K562 (cell line): ENCODE data around the gene UQCR11. TPM values are rescaled to one million over a fixed set of nuclear protein-coding genes. Genes with fewer than 3 reads are reported as not detected.

Experiments used
- ATAC-seq: fragments of 200-7000 bp; cut with Tn5 transposase; 3 replicates; pipeline ENCODE4 v1.9.1; 2020; ENCODE audit warnings: moderate library complexity
- BruUV-seq: library from RNA; stranded (reverse); fragments of 400-500 nt; replicated peaks from 2 replicates; lab custom pipeline; 2021; lab: Mats Ljungman, UMichigan
- CTCF ChIA-PET: fragments of 300-600 bp; formaldehyde crosslinking; extraction: SDS; loops from one replicate; lab custom pipeline; 2021; ENCODE audit warnings: low intra/inter-chr PET ratio; lab: Yijun Ruan, JAX
- POLR2A ChIA-PET: fragments of 300-600, 350-650 bp; sonication (Branson Sonifier 250); formaldehyde crosslinking; extraction: SDS; loops from one replicate; lab custom pipeline; 2021; ENCODE audit warnings: antibody characterized with exemption, inconsistent platforms; lab: Yijun Ruan, JAX
- DNase-seq, 4 experiments: peaks; one replicate each; pipeline versions ENCODE4 v3.0.0 to v3.0.0-alpha.2; 2011 to 2018; ENCODE audit warnings: low spot score in 3 of 4, mixed read lengths in 3 of 4; ENCODE audit errors: extremely low read depth in 1 of 4
- FAIRE-seq: peaks from 2 replicates; lab custom pipeline; 2011; peaks lifted over from hg19 to GRCh38; lab: Jason Lieb, UNC
- H2AFZ ChIP-seq: 2 replicates; pipeline ENCODE4 v1.6.0; 2011; ENCODE audit warnings: low read depth, low read length, control low read depth, inconsistent platforms
- H3K27ac ChIP-seq: fragments of 200-600 bp; 3 replicates; pipeline ENCODE4 v1.8.0; 2011; ENCODE audit warnings: low read depth, mild to moderate bottlenecking, control low read depth, inconsistent platforms, low read length, moderate library complexity, mixed read lengths; ENCODE audit errors: extremely low read depth
- H3K27me3 ChIP-seq, 2 experiments: fragments of 300-600 bp in 1 of 2; 2 replicates in 1 of 2; 3 replicates in 1 of 2; pipeline versions ENCODE4 v1.6.0 to v1.8.0; 2011; ENCODE audit warnings: inconsistent platforms in 2 of 2, low read length in 2 of 2, mild to moderate bottlenecking in 1 of 2, mixed read lengths in 1 of 2, moderate library complexity in 1 of 2; ENCODE audit not compliant: control insufficient read depth in 2 of 2, insufficient read depth in 2 of 2
- H3K36me3 ChIP-seq: fragments of 300-600 bp; 3 replicates; pipeline ENCODE4 v1.8.0; 2011; ENCODE audit warnings: mild to moderate bottlenecking, low read length, inconsistent platforms; ENCODE audit not compliant: control insufficient read depth, insufficient read depth
- H3K4me1 ChIP-seq, 2 experiments: fragments of 200-600 bp in 1 of 2; replicated peaks in 1 of 2; 2 replicates in 1 of 2; 3 replicates in 1 of 2; pipeline versions ENCODE4 v1.5.1 to v1.8.0; 2011; ENCODE audit warnings: inconsistent platforms in 2 of 2, low read length in 2 of 2, mild to moderate bottlenecking in 1 of 2, mixed read lengths in 1 of 2, moderate library complexity in 1 of 2; ENCODE audit not compliant: control insufficient read depth in 2 of 2, insufficient read depth in 2 of 2
- H3K4me2 ChIP-seq: 2 replicates; pipeline ENCODE4 v1.6.1; 2011; ENCODE audit warnings: low read length, control low read depth, inconsistent platforms, mixed read lengths; ENCODE audit not compliant: insufficient read depth
- H3K4me3 ChIP-seq: fragments of 200-600 bp; sonication (generic), shearing (Covaris generic); 2 replicates; pipeline ENCODE4 v1.5.1; 2016; ENCODE audit warnings: control low read depth, inconsistent platforms
- H3K79me2 ChIP-seq: fragments of 200-600 bp; 3 replicates; pipeline ENCODE4 v1.8.0; 2011; ENCODE audit warnings: low read length, inconsistent platforms; ENCODE audit not compliant: control insufficient read depth, insufficient read depth
- H3K9ac ChIP-seq, 2 experiments: 2 replicates each; pipeline versions ENCODE4 v1.6.0 to v1.6.1; 2011; ENCODE audit warnings: low read depth in 2 of 2, low read length in 2 of 2, control low read depth in 1 of 2, inconsistent platforms in 1 of 2, mild to moderate bottlenecking in 1 of 2, mixed read lengths in 1 of 2; ENCODE audit not compliant: insufficient read depth in 1 of 2
- H3K9me1 ChIP-seq: one replicate; pipeline ENCODE4 v1.6.0; 2011; ENCODE audit warnings: inconsistent platforms, mild to moderate bottlenecking, low read length, moderate library complexity; ENCODE audit not compliant: control insufficient read depth, insufficient read depth
- H3K9me3 ChIP-seq: replicated peaks from 2 replicates; pipeline ENCODE4 v1.5.1; 2011; ENCODE audit warnings: low read depth, low read length, inconsistent platforms; ENCODE audit not compliant: control insufficient read depth, insufficient read depth
- H4K20me1 ChIP-seq: replicated peaks from 2 replicates; pipeline ENCODE4 v1.6.1; 2011; ENCODE audit warnings: low read length, inconsistent platforms, mixed read lengths; ENCODE audit not compliant: control insufficient read depth, insufficient read depth
- ETV1 ChIP-seq: fragments of 450-650 bp; conservative IDR thresholded peaks from 2 replicates; pipeline ENCODE4 v1.6.1; 2016; ENCODE audit warnings: missing genetic modification characterization, control low read depth, low read depth, missing compliant biosample characterization
- HDAC1 ChIP-seq, 2 experiments: fragments of 450-650 bp; IDR thresholded peaks; 2 replicates each; pipeline ENCODE4 v1.6.1; 2016 to 2017; ENCODE audit warnings: inconsistent platforms in 1 of 2, mild to moderate bottlenecking in 1 of 2, moderate library complexity in 1 of 2
- JUNB ChIP-seq: fragments of 450-650 bp; formaldehyde crosslinking; conservative IDR thresholded peaks from 2 replicates; pipeline ENCODE4 v1.4.0; 2020; ENCODE audit warnings: mild to moderate bottlenecking
- POLR2G ChIP-seq: fragments of 200-400 bp; formaldehyde crosslinking; IDR thresholded peaks from 2 replicates; pipeline ENCODE4 v1.6.1; 2017; ENCODE audit warnings: low read depth, mild to moderate bottlenecking, antibody characterized with exemption, low read length, moderate library complexity
- PTRF ChIP-seq: fragments of 450-650 bp; IDR thresholded peaks from 2 replicates; pipeline ENCODE4 v1.6.1; 2016; ENCODE audit warnings: mild to moderate bottlenecking, missing genetic modification characterization, missing compliant biosample characterization
- RBFOX2 ChIP-seq: fragments of 200-400 bp; formaldehyde crosslinking; IDR thresholded peaks from 2 replicates; pipeline ENCODE4 v1.6.1; 2017; ENCODE audit warnings: low read depth, mild to moderate bottlenecking, low read length, moderate library complexity
- ZNF121 ChIP-seq: sonication (generic); formaldehyde crosslinking; conservative IDR thresholded peaks from 2 replicates; pipeline ENCODE4 v1.8.0; 2022; ENCODE audit warnings: missing genetic modification reagents
- WGBS: fragments of 100-300 bp; shearing (Covaris generic); methylation state at CpG from one replicate; pipeline ENCODE4 v1.1.6; 2016; ENCODE audit warnings: low coverage, mixed read lengths; ENCODE audit not compliant: insufficient coverage; ENCODE audit errors: missing lambda C conversion rate; 5-methylcytosine and 5-hydroxymethylcytosine counted together
- in situ Hi-C: fragments of 300-500 bp; cut with MboI; formaldehyde crosslinking; loops from 4 replicates; pipeline ENCODE4 v1.15.0; 2018; ENCODE audit warnings: inconsistent platforms, mixed read lengths
- intact Hi-C: fragments of 100-400 bp; cut with micrococcal nuclease; formaldehyde crosslinking; loops from 2 replicates; pipeline ENCODE4 v1.14.2; 2022
- polyA plus RNA-seq, 8 experiments: library from polyadenylated mRNA; depleted of rRNA in 4 of 8; stranded (reverse) in 5 of 8; unstranded in 3 of 8; fragments of >200 nt; fragmentation: Nextera tagmentation in 2 of 8; fragmentation: Illumina TruSeq in 1 of 8; extraction: Ambion mirVana in 2 of 8; extraction: Trizol in 1 of 8; gene quantifications; 2 replicates each; pipeline versions ENCODE4 v1.2.1 to v1.2.3, GENCODE V29; 2011 to 2014; ENCODE audit warnings: inconsistent platforms in 1 of 8, missing spikeins in 1 of 8
- total RNA-seq, 7 experiments: library from RNA; depleted of rRNA in 6 of 7; stranded (reverse); fragments of >200 nt in 6 of 7; fragmentation: Illumina TruSeq in 2 of 7; extraction: Trizol in 2 of 7; gene quantifications; 2 replicates each; pipeline versions ENCODE4 v1.2.1 to v1.2.3, GENCODE V29; 2011 to 2021; ENCODE audit warnings: low replicate concordance in 1 of 7

The UQCR11 gene
- total and polyA plus RNA-seq, 9 of the 15 experiments (the other 6 are each of a cell fraction or from before 2014, with no cell fraction given), result 57.6 to 394 (median 259) TPM

GRCh38 chr19:1579222-1579621 is 26.0 kb downstream of the UQCR11 start:
- DNase-seq (peak in 1 of 4 experiments; percentile 6), FAIRE-seq (no peak), ATAC-seq (no peak)
- Histone ChIP-seq H3K36me3 (peaks cover 76% of the 10 kb centered on the region; the same call in 2 of the 3 replicates), H3K4me2 (no peak overlapping the region), H3K4me3 (no peak overlapping the region), H4K20me1 (no peaks in the 10 kb centered on the region; the same call in 1 of the 2 replicates), H3K4me1 (peaks cover 2 to 45% of the 10 kb centered on the region in 2 experiments; a peak in 2 of 5 replicates), H3K9ac (no peak overlapping the region), H3K9me3 (no peaks in the 10 kb centered on the region), H3K9me1 (no peaks in the 10 kb centered on the region), H3K27ac (no peak overlapping the region), H3K79me2 (no peaks in the 10 kb centered on the region), H2AFZ (no peak overlapping the region), H3K27me3 (no peaks in the 10 kb centered on the region)
- ChIA-PET CTCF (no interaction called here), POLR2A (interaction anchor here (1.0 kb wide), 1 partner anchor 8 kb away, joined by 3 read pairs; no protein-coding TSS in a partner anchor)
- TF ChIP-seq PTRF (tag), result no peak
- no peak for TF ChIP-seq ETV1
- peak; percentile 57 for TF ChIP-seq POLR2G
- 0 out of 2 replicates have a peak, but pooled peaks have one; percentile 16 for TF ChIP-seq RBFOX2
- no peak for TF ChIP-seq JUNB (CRISPR knock-in tag)
- no peak for TF ChIP-seq HDAC1 (IDR thresholded peaks at IDR 0.05)
- TF ChIP-seq ZNF121 (CRISPR knock-in tag), result no peak
- in situ Hi-C loops, result no loop called here
- WGBS, result 92% methylated on average over 12 of the region's 20 CpGs
- intact Hi-C loops, result no loop called here
- BruUV-seq, result no TSS peak
